Measurements from ENCODE around the gene SFXN1. TPM values are rescaled to one million over a fixed set of nuclear protein-coding genes. Genes with fewer than 3 reads are reported as not detected.
"Not testable (repeated sequence)": the region's sequence is repeated elsewhere in the genome, so short reads cannot be mapped to it uniquely, and the experiment has no call there.

Gene SFXN1
- total RNA-seq, 4 donors from 2014 or later = 18.0 to 26.1 (median 21.2) TPM

GRCh38 chr5:175526691-175527090 is 48.3 kb downstream of the SFXN1 start:
- Histone ChIP-seq H3K9me3 (no peaks in the 10 kb centered on the region), H3K4me1 (no peaks in the 10 kb centered on the region), H3K36me3 (peaks cover 0 to 70% of the 10 kb centered on the region in 2 donors), H3K27ac (no peak overlapping the region), H3K27me3 (no peaks in the 10 kb centered on the region), H3K4me3 (no peak overlapping the region)
- TF ChIP-seq EP300 (IDR thresholded peaks at IDR 0.05) (no peak), CTCF (IDR thresholded peaks at IDR 0.05) (no peak), POLR2AphosphoS5 (IDR thresholded peaks at IDR 0.05) (no peak), POLR2A (IDR thresholded peaks at IDR 0.05) (no peak)
- no peak for ATAC-seq
- 91 to 93% methylated on average over 5 to 6 of the region's 6 CpGs for WGBS, 2 donors (ENCODE audit: low coverage in 1 of 2)

- Histone ChIP-seq H3K36me3 (peaks cover 0 to 35% of the 10 kb centered on the region in 2 donors), H3K4me1 (peaks cover 0 to 8% (median 0%) of the 10 kb centered on the region in 3 donors), H3K27me3 (peaks cover 8% of the 10 kb centered on the region), H3K27ac (no peak overlapping the region), H3K4me3 (no peak overlapping the region), H3K9me3 (no peaks in the 10 kb centered on the region)
- ATAC-seq = no peak
- TF ChIP-seq EP300 (IDR thresholded peaks at IDR 0.05) (no peak), POLR2AphosphoS5 (IDR thresholded peaks at IDR 0.05) (no peak), CTCF (IDR thresholded peaks at IDR 0.05) (no peak), POLR2A (IDR thresholded peaks at IDR 0.05) (no peak)
- WGBS, 2 donors (ENCODE audit: low coverage in 1 of 2) = 36 to 65% methylated on average over 2 of the region's 2 CpGs
These were observed 53.0 kb downstream of the SFXN1 start for GRCh38 chr5:175531361-175531760.

GRCh38 chr5:175534070-175534932 is 55.9 kb downstream of the SFXN1 start:
- ATAC-seq = peak; percentile 71
- WGBS, 2 donors (ENCODE audit: low coverage in 1 of 2) = 26% methylated on average over 5 of the region's 32 CpGs; no CpG with 5 or more reads in 1 of the 2 donors
- no peak overlapping the region for H3K4me3 ChIP-seq

GRCh38 chr5:175535331-175535730 is 57.0 kb downstream of the SFXN1 start:
- not testable (repeated sequence) for H3K36me3 ChIP-seq, H3K4me3 ChIP-seq, H3K9me3 ChIP-seq, ATAC-seq, H3K4me1 ChIP-seq, H3K27ac ChIP-seq
- 64% methylated on average over 3 of the region's 3 CpGs for WGBS, 2 donors (ENCODE audit: low coverage in 1 of 2)
- peaks cover 33% of the 10 kb centered on the region for H3K27me3 ChIP-seq

More at GRCh38 chr5:175534070-175534932, 55.9 kb downstream of the SFXN1 start:
- no peaks in the 10 kb centered on the region for H3K9me3 ChIP-seq
- H3K27ac ChIP-seq = no peak overlapping the region
- peaks cover 0 to 5% of the 10 kb centered on the region in 2 donors for H3K36me3 ChIP-seq
- H3K27me3 ChIP-seq = peaks cover 33% of the 10 kb centered on the region
- peaks cover 0 to 8% (median 0%) of the 10 kb centered on the region in 3 donors for H3K4me1 ChIP-seq
- TF ChIP-seq EP300 (IDR thresholded peaks at IDR 0.05) (no peak), CTCF (IDR thresholded peaks at IDR 0.05) (peak; percentile 44 to 86 (median 84)), POLR2AphosphoS5 (IDR thresholded peaks at IDR 0.05) (no peak)

GRCh38 chr5:175535796-175536195 is 57.4 kb downstream of the SFXN1 start:
- Histone ChIP-seq H3K27me3 (peaks cover 34% of the 10 kb centered on the region), H3K27ac (no peak overlapping the region), H3K36me3 (no peaks in the 10 kb centered on the region), H3K4me3 (no peak overlapping the region), H3K4me1 (peaks cover 0 to 8% (median 0%) of the 10 kb centered on the region in 3 donors), H3K9me3 (no peaks in the 10 kb centered on the region)
- WGBS, 2 donors (ENCODE audit: low coverage in 1 of 2) = 58 to 79% methylated on average over 3 of the region's 3 CpGs
- TF ChIP-seq POLR2AphosphoS5 (IDR thresholded peaks at IDR 0.05) (no peak), EP300 (IDR thresholded peaks at IDR 0.05) (no peak), POLR2A (IDR thresholded peaks at IDR 0.05) (no peak), CTCF (IDR thresholded peaks at IDR 0.05) (no peak)
- no peak for ATAC-seq
